CD4-positive, CD25-positive, alpha-beta regulatory T cell (primary cell): ENCODE results near the gene CSDE1. TPM values are rescaled to one million over a fixed set of nuclear protein-coding genes. Genes with fewer than 3 reads are reported as not detected.
A peak's percentile ranks its signal among the peaks of the same experiment; 100 is the strongest.

Experiments used
- ATAC-seq, 2 donors: fragments of 150-1000 bp; cut with Tn5 transposase; one replicate each; pipeline ENCODE4 v1.10.0; 2021; ENCODE audit warnings: low read depth in 2 of 2, moderate number of reproducible peaks in 2 of 2, moderate library complexity in 1 of 2
- DNase-seq, 3 donors: peaks; one replicate each; pipeline versions ENCODE4 v3.0.0 to v3.0.0-alpha.2; 2012 to 2022; ENCODE audit warnings: mixed read lengths in 1 of 3
- H3K27ac ChIP-seq: one replicate; pipeline ENCODE4 v1.7.0; 2013; ENCODE audit warnings: mild to moderate bottlenecking, low read length; ENCODE audit not compliant: insufficient read depth, poor library complexity, severe bottlenecking
- H3K27me3 ChIP-seq: one replicate; pipeline ENCODE4 v1.7.0; 2013; ENCODE audit warnings: low read length; ENCODE audit not compliant: control insufficient read depth, insufficient read depth
- H3K36me3 ChIP-seq: one replicate; pipeline ENCODE4 v1.7.0; 2013; ENCODE audit warnings: mild to moderate bottlenecking, low read length, moderate library complexity; ENCODE audit not compliant: control insufficient read depth, insufficient read depth
- H3K4me1 ChIP-seq: 2 replicates; pipeline ENCODE4 v1.7.0; 2013; ENCODE audit warnings: mild to moderate bottlenecking, low read length; ENCODE audit not compliant: insufficient read depth, control insufficient read depth, poor library complexity, severe bottlenecking
- H3K4me3 ChIP-seq: one replicate; pipeline ENCODE4 v1.7.0; 2013; ENCODE audit warnings: low read depth, mild to moderate bottlenecking, low read length, moderate library complexity
- H3K9me3 ChIP-seq, 2 experiments: 1 replicate in 1 of 2; 2 replicates in 1 of 2; pipeline ENCODE4 v1.7.0; 2013; ENCODE audit warnings: low read length in 2 of 2, mild to moderate bottlenecking in 1 of 2, moderate library complexity in 1 of 2; ENCODE audit not compliant: control insufficient read depth in 2 of 2
- H3K27ac Mint-ChIP-seq, 3 donors: one replicate each; pipeline ENCODE4 v1.8.0; 2020 to 2022; ENCODE audit warnings: mild to moderate bottlenecking in 3 of 3, mixed read lengths in 3 of 3, moderate library complexity in 2 of 3
- H3K27me3 Mint-ChIP-seq: one replicate; pipeline ENCODE4 v1.8.0; 2022; ENCODE audit warnings: mild to moderate bottlenecking, mixed read lengths
- H3K36me3 Mint-ChIP-seq: one replicate; pipeline ENCODE4 v1.8.0; 2020; ENCODE audit warnings: mixed read lengths
- H3K4me1 Mint-ChIP-seq, 4 donors: one replicate each; pipeline ENCODE4 v1.8.0; 2020 to 2022; ENCODE audit warnings: mixed read lengths in 4 of 4, mild to moderate bottlenecking in 1 of 4
- H3K4me3 Mint-ChIP-seq, 4 donors: one replicate each; pipeline ENCODE4 v1.8.0; 2020 to 2022; ENCODE audit warnings: mild to moderate bottlenecking in 4 of 4, mixed read lengths in 4 of 4, moderate library complexity in 3 of 4
- H3K9me3 Mint-ChIP-seq, 7 donors: one replicate each; pipeline ENCODE4 v1.8.0; 2020 to 2022; ENCODE audit warnings: mixed read lengths in 7 of 7, mild to moderate bottlenecking in 3 of 7, moderate library complexity in 2 of 7
- polyA plus RNA-seq, 4 donors: library from polyadenylated mRNA; unstranded; fragments of 300-500 nt; fragmentation: Illumina TruSeq; gene quantifications; one replicate each; pipeline ENCODE4 v1.2.3, GENCODE V29; 2021
- total RNA-seq: library from RNA; stranded (reverse); gene quantifications from one replicate; pipeline ENCODE4 v1.2.3, GENCODE V29; 2022

Gene CSDE1
- total and polyA plus RNA-seq, 5 donors from 2014 or later = 363 to 641 (median 367) TPM

GRCh38 chr1:114669562-114670082, 88.2 kb downstream of the CSDE1 start, which contains the start of gene DENND2C:
TSS of gene DENND2C (minus strand) at chr1:114670049. CDS start at chr1:114625984, 44,065 bp downstream.
- no peak for DNase-seq
- peak within 1 kb of the TSS; percentile 81 for H3K4me3 ChIP-seq
- Mint-ChIP-seq H3K9me3 (peaks cover 0 to 1% (median 0%) of the 10 kb centered on the region in 7 donors), H3K27ac (peak within 1 kb of the TSS; percentile 53 to 94 (median 85)), H3K36me3 (no peaks in the 10 kb centered on the region), H3K4me1 (peaks cover 6 to 12% (median 9%) of the 10 kb centered on the region in 4 donors), H3K4me3 (peak within 1 kb of the TSS; percentile 92 to 96 (median 95)), H3K27me3 (peaks cover 53% of the 10 kb centered on the region)
- H3K9me3 ChIP-seq = no peaks in the 10 kb centered on the region
- peaks cover 14% of the 10 kb centered on the region for H3K4me1 ChIP-seq
- H3K36me3 ChIP-seq = no peaks in the 10 kb centered on the region
- no peak within 1 kb of the TSS for H3K27ac ChIP-seq
- ATAC-seq = peak; percentile 46 to 51
- peaks cover 22% of the 10 kb centered on the region for H3K27me3 ChIP-seq

DNA sequence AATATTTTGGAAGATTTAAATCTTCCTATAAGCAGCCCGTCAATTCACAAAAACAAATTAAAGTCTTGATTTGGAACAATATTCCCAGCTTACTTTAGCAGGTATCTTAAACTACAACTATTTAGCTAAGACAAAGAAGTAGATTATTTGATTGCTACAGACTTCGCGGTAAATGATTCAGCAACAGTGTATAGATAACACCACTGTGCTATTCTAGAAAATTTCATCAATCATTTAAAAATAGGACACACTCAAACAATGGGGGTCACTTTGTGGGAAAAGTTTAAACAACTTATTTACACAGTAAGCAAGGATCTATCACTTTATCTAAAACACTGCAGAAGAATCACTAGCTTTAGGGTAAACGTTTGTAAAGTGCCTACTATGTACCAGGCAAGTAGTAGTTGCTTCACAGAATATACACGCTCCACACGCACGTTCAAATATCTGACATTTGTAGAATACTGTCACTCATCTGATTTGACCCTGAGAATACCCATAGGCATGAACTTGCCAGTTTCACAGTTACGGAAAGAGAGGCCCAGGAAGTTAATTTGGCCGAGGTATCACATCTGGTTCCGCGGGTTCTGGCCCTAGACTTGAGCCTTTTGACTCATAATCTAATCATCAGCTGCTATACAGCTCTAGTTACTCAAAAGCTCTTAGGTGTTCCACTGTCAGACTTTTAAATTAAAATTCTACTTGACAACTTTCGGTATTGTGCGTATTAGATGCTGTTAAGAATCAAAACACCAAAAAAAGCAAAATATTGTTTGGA, 88.8 kb downstream of the CSDE1 start:
- Histone ChIP-seq H3K36me3 (no peaks in the 10 kb centered on the region), H3K27me3 (peaks cover 22% of the 10 kb centered on the region), H3K27ac (no peak overlapping the region), H3K9me3 (no peaks in the 10 kb centered on the region), H3K4me1 (peaks cover 14% of the 10 kb centered on the region), H3K4me3 (peak overlapping the region; percentile 49)
- DNase-seq (peak in 1 of 3 donors; percentile 2), ATAC-seq (no peak)
- H3K36me3 Mint-ChIP-seq = no peaks in the 10 kb centered on the region
- H3K27me3 Mint-ChIP-seq = peaks cover 48% of the 10 kb centered on the region
- peaks cover 6 to 12% (median 9%) of the 10 kb centered on the region in 4 donors for H3K4me1 Mint-ChIP-seq
- peaks cover 0 to 1% (median 0%) of the 10 kb centered on the region in 7 donors for H3K9me3 Mint-ChIP-seq
- H3K27ac Mint-ChIP-seq = peak overlapping the region; percentile 17 to 64 (median 53)
- peak overlapping the region; percentile 88 to 96 (median 94) for H3K4me3 Mint-ChIP-seq

GRCh38 chr1:114668373-114668772, 89.4 kb downstream of the CSDE1 start:
- peak overlapping the region in 2 of 4 donors; percentile 34 to 92 for H3K4me3 Mint-ChIP-seq

DNA sequence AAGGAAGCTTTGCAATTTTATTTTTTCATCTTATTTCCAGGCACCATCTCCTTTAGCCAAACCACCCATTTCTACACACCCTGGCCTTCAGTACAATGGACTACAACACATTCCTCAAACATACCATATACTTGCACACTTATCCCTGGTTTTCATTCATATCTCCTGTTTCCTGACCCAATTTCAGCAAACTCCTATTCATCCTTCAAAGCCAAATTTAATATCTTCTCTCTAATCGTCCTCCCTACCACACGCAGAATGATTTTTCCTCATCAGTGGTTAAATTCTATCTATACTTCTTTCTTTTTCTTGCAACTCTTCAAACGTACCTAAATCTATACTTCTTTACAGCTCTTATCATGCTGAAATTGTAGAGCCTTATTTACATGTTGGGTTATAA, 90.8 kb downstream of the CSDE1 start:
- Mint-ChIP-seq H3K9me3 (peaks cover 0 to 2% (median 0%) of the 10 kb centered on the region in 7 donors), H3K27me3 (peaks cover 48% of the 10 kb centered on the region), H3K36me3 (no peaks in the 10 kb centered on the region), H3K4me1 (peaks cover 6 to 12% (median 9%) of the 10 kb centered on the region in 4 donors), H3K27ac (no peak overlapping the region), H3K4me3 (no peak overlapping the region)
- Histone ChIP-seq H3K27ac (no peak overlapping the region), H3K9me3 (no peaks in the 10 kb centered on the region), H3K4me1 (peaks cover 14% of the 10 kb centered on the region), H3K36me3 (no peaks in the 10 kb centered on the region), H3K4me3 (no peak overlapping the region), H3K27me3 (peaks cover 20% of the 10 kb centered on the region)
- DNase-seq = no peak
- ATAC-seq = no peak

More at GRCh38 chr1:114668373-114668772, 89.4 kb downstream of the CSDE1 start:
- Histone ChIP-seq H3K36me3 (no peaks in the 10 kb centered on the region), H3K27me3 (peaks cover 20% of the 10 kb centered on the region), H3K9me3 (no peaks in the 10 kb centered on the region), H3K4me1 (peaks cover 14% of the 10 kb centered on the region), H3K27ac (no peak overlapping the region), H3K4me3 (no peak overlapping the region)
- Mint-ChIP-seq H3K4me1 (peaks cover 6 to 12% (median 9%) of the 10 kb centered on the region in 4 donors), H3K9me3 (peaks cover 0 to 1% (median 0%) of the 10 kb centered on the region in 7 donors), H3K27me3 (peaks cover 50% of the 10 kb centered on the region), H3K36me3 (no peaks in the 10 kb centered on the region), H3K27ac (no peak overlapping the region)
- no peak for DNase-seq
- no peak for ATAC-seq

Other genes with a start within 250 kb of the CSDE1 start
- 56.6 TPM for gene TRIM33, start 246.8 kb downstream of the CSDE1 start, total RNA-seq
- gene TRIM33, start 246.8 kb downstream of the CSDE1 start, polyA plus RNA-seq = 10 to 100 TPM; 27.7 to 34.7 (median 30.7) TPM
- 114 TPM for gene BCAS2, start 176.4 kb downstream of the CSDE1 start, total RNA-seq
- gene BCAS2, start 176.4 kb downstream of the CSDE1 start, polyA plus RNA-seq = 100 to 1,000 TPM in 3 of 4 donors, 10 to 100 TPM in 1; 97.4 to 125 (median 110) TPM
- 2.2 TPM for gene DENND2C, start 87.9 kb downstream of the CSDE1 start, total RNA-seq
- gene DENND2C, start 87.9 kb downstream of the CSDE1 start, polyA plus RNA-seq = under 1 TPM in 3 of 4 donors, not detected in 1; 0.11 to 0.78 (median 0.25) TPM
- 0.69 TPM for gene AMPD1, start 62.4 kb downstream of the CSDE1 start, total RNA-seq
- not detected for gene AMPD1, start 62.4 kb downstream of the CSDE1 start, polyA plus RNA-seq
- gene NRAS, start 41.2 kb downstream of the CSDE1 start, total RNA-seq = 33.6 TPM
- gene NRAS, start 41.2 kb downstream of the CSDE1 start, polyA plus RNA-seq = 10 to 100 TPM; 25.4 to 35.8 (median 27.6) TPM
- 51.3 TPM for gene SIKE1, start 22.7 kb upstream of the CSDE1 start, total RNA-seq
- gene SIKE1, start 22.7 kb upstream of the CSDE1 start, polyA plus RNA-seq = 10 to 100 TPM; 28.0 to 39.3 (median 34.6) TPM
- not detected for gene SYCP1, start 96.9 kb upstream of the CSDE1 start, total RNA-seq
- not detected for gene SYCP1, start 96.9 kb upstream of the CSDE1 start, polyA plus RNA-seq